Upper lobe of right lung (tissue), 1 donor: ENCODE measurements around the gene IGF2BP1. TPM values are rescaled to one million over a fixed set of nuclear protein-coding genes. Genes with fewer than 3 reads are reported as not detected.

Experiments used
- ATAC-seq: fragments of 200-7000 bp; cut with Tn5 transposase; one replicate; pipeline ENCODE4 v1.9.1; 2020; ENCODE audit warnings: mild to moderate bottlenecking, moderate library complexity
- DNase-seq: peaks from one replicate; pipeline ENCODE4 v3.0.0-alpha.2; 2020
- H3K27ac ChIP-seq: fragments of 200-600 bp; one replicate; pipeline ENCODE4 v1.8.0; 2022
- H3K27me3 ChIP-seq: fragments of 200-600 bp; one replicate; pipeline ENCODE4 v1.8.0; 2022; ENCODE audit warnings: mild to moderate bottlenecking
- H3K36me3 ChIP-seq: fragments of 200-600 bp; one replicate; pipeline ENCODE4 v1.8.0; 2022
- H3K4me1 ChIP-seq: fragments of 200-600 bp; one replicate; pipeline ENCODE4 v1.8.0; 2022
- H3K4me3 ChIP-seq: fragments of 200-600 bp; one replicate; pipeline ENCODE4 v1.8.0; 2022; ENCODE audit warnings: mild to moderate bottlenecking
- H3K9me3 ChIP-seq: fragments of 200-600 bp; one replicate; pipeline ENCODE4 v1.8.0; 2022
- CTCF ChIP-seq: fragments of 200-600 bp; IDR thresholded peaks from one replicate; pipeline ENCODE4 v1.8.0; 2022; ENCODE audit warnings: antibody characterized with exemption
- intact Hi-C: fragments of 100-400 bp; cut with DNase I; formaldehyde crosslinking; loops from one replicate; pipeline ENCODE4 v1.11.0; 2022
- total RNA-seq: library from RNA; stranded (reverse); fragmentation: NEBNext Ultra II Directional; extraction: Animal tissue kit (Norgen Biotek cat#: 25700); gene quantifications from one replicate; pipeline ENCODE4 v1.2.1, GENCODE V29; 2021
- donor health status: DM: no; HTN: yes; CAD: no; lungs with severe emphysema.

IGF2BP1 gene
- total RNA-seq, 1 donor from 2014 or later: not detected

- H3K27me3 ChIP-seq: peaks cover 5% of the 10 kb centered on the region
- no peak for TF ChIP-seq CTCF
- no peak overlapping the region for H3K27ac ChIP-seq
- intact Hi-C loops: no loop called here
- no peaks in the 10 kb centered on the region for H3K9me3 ChIP-seq
- no peaks in the 10 kb centered on the region for H3K36me3 ChIP-seq
- H3K4me1 ChIP-seq: no peaks in the 10 kb centered on the region
- no peak for ATAC-seq
- no peak for DNase-seq
- no peak overlapping the region for H3K4me3 ChIP-seq
Measured at GRCh38 chr17:49045376-49045775, 48.2 kb downstream of the IGF2BP1 start.

- ATAC-seq (no peak), DNase-seq (no peak)
- no peak for TF ChIP-seq CTCF
- H3K9me3 ChIP-seq: no peaks in the 10 kb centered on the region
- H3K4me1 ChIP-seq: no peaks in the 10 kb centered on the region
- H3K27me3 ChIP-seq: no peaks in the 10 kb centered on the region
- H3K27ac ChIP-seq: no peak overlapping the region
- intact Hi-C loops: no loop called here
- no peak overlapping the region for H3K4me3 ChIP-seq
- H3K36me3 ChIP-seq: no peaks in the 10 kb centered on the region
Measured at GRCh38 chr17:49046912-49047311, 49.7 kb downstream of the IGF2BP1 start.

- H3K27me3 ChIP-seq: no peaks in the 10 kb centered on the region
- H3K27ac ChIP-seq: no peak overlapping the region
- H3K4me3 ChIP-seq: no peak overlapping the region
- DNase-seq: no peak
- ATAC-seq: no peak
- no peaks in the 10 kb centered on the region for H3K9me3 ChIP-seq
- no peaks in the 10 kb centered on the region for H3K36me3 ChIP-seq
- no peak for TF ChIP-seq CTCF
- intact Hi-C loops: no loop called here
- no peaks in the 10 kb centered on the region for H3K4me1 ChIP-seq
Measured at GRCh38 chr17:49049265-49049664, 52.1 kb downstream of the IGF2BP1 start.

GRCh38 chr17:49050611-49051010, 53.4 kb downstream of the IGF2BP1 start:
- no peaks in the 10 kb centered on the region for H3K36me3 ChIP-seq
- TF ChIP-seq CTCF: no peak
- H3K4me1 ChIP-seq: no peaks in the 10 kb centered on the region
- H3K4me3 ChIP-seq: no peak overlapping the region
- ATAC-seq: no peak
- H3K27me3 ChIP-seq: peaks cover under 1% of the 10 kb centered on the region
- intact Hi-C loops: no loop called here
- H3K9me3 ChIP-seq: no peaks in the 10 kb centered on the region
- H3K27ac ChIP-seq: no peak overlapping the region
- no peak for DNase-seq

GRCh38 chr17:49051269-49051668, 54.1 kb downstream of the IGF2BP1 start:
- intact Hi-C loops: no loop called here
- TF ChIP-seq CTCF: no peak
- H3K4me3 ChIP-seq: no peak overlapping the region

GRCh38 chr17:49053171-49053829, 56.1 kb downstream of the IGF2BP1 start:
- H3K9me3 ChIP-seq: no peaks in the 10 kb centered on the region
- ATAC-seq: no peak
- peaks cover 14% of the 10 kb centered on the region for H3K27me3 ChIP-seq
- no peaks in the 10 kb centered on the region for H3K4me1 ChIP-seq
- H3K27ac ChIP-seq: no peak overlapping the region
- no peak overlapping the region for H3K4me3 ChIP-seq
- H3K36me3 ChIP-seq: no peaks in the 10 kb centered on the region
- TF ChIP-seq CTCF: no peak
- DNase-seq: no peak
- intact Hi-C loops: no loop called here

More at GRCh38 chr17:49051269-49051668, 54.1 kb downstream of the IGF2BP1 start:
- no peak overlapping the region for H3K27ac ChIP-seq
- H3K4me1 ChIP-seq: no peaks in the 10 kb centered on the region
- DNase-seq: no peak
- H3K27me3 ChIP-seq: peaks cover 6% of the 10 kb centered on the region
- H3K9me3 ChIP-seq: no peaks in the 10 kb centered on the region
- H3K36me3 ChIP-seq: no peaks in the 10 kb centered on the region
- no peak for ATAC-seq
